ENCODE results near the gene ACSM3.

DNA sequence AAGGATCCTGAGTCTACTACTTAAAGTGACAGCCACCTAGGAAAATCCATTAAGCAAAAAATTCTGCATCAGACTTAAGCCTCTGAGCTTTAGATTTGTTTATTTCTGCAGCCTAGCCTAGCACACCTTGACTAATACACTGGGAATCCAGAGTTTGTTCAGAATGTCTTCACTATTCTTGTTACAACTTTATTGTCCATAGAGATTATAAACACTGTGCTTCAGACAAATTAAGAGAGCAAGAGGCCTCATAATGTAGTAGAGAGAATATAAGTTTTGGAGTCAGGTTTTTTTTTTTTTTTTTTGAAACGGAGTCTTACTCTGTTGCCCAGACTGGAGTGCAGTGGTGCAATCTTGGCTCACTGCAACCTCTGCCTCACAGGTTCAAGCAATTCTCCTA, 13.3 kb upstream of the ACSM3 start:
- no peak for TF ChIP-seq MYC (IDR thresholded peaks at IDR 0.05; ENCODE audit: borderline replicate concordance, low read length)
- TF ChIP-seq POLR2A (IDR thresholded peaks at IDR 0.05; ENCODE audit: low read length): no peak
- TF ChIP-seq MAFK (IDR thresholded peaks at IDR 0.05; ENCODE audit: partially characterized antibody): no peak
- TF ChIP-seq, protein P1, sequence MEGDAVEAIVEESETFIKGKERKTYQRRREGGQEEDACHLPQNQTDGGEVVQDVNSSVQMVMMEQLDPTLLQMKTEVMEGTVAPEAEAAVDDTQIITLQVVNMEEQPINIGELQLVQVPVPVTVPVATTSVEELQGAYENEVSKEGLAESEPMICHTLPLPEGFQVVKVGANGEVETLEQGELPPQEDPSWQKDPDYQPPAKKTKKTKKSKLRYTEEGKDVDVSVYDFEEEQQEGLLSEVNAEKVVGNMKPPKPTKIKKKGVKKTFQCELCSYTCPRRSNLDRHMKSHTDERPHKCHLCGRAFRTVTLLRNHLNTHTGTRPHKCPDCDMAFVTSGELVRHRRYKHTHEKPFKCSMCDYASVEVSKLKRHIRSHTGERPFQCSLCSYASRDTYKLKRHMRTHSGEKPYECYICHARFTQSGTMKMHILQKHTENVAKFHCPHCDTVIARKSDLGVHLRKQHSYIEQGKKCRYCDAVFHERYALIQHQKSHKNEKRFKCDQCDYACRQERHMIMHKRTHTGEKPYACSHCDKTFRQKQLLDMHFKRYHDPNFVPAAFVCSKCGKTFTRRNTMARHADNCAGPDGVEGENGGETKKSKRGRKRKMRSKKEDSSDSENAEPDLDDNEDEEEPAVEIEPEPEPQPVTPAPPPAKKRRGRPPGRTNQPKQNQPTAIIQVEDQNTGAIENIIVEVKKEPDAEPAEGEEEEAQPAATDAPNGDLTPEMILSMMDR (IDR thresholded peaks at IDR 0.05): no peak
- TF ChIP-seq EP300 (IDR thresholded peaks at IDR 0.05): no peak
- no peak for TF ChIP-seq NPAS2 (CRISPR knock-in tag; IDR thresholded peaks at IDR 0.05; ENCODE audit: borderline replicate concordance)
- TF ChIP-seq SMC3 (IDR thresholded peaks at IDR 0.05): no peak
- TF ChIP-seq CBX8 (IDR thresholded peaks at IDR 0.05): no peak
- TF ChIP-seq HOXA7 (CRISPR knock-in tag; IDR thresholded peaks at IDR 0.05): no peak
- no peak for TF ChIP-seq CBX2 (IDR thresholded peaks at IDR 0.05; ENCODE audit: borderline replicate concordance, low read depth)

All from A549 (cell line).